ENCODE measurements around the gene PSEN2.
A peak's percentile ranks its signal among the peaks of the same experiment; 100 is the strongest.

Gene PSEN2

DNA sequence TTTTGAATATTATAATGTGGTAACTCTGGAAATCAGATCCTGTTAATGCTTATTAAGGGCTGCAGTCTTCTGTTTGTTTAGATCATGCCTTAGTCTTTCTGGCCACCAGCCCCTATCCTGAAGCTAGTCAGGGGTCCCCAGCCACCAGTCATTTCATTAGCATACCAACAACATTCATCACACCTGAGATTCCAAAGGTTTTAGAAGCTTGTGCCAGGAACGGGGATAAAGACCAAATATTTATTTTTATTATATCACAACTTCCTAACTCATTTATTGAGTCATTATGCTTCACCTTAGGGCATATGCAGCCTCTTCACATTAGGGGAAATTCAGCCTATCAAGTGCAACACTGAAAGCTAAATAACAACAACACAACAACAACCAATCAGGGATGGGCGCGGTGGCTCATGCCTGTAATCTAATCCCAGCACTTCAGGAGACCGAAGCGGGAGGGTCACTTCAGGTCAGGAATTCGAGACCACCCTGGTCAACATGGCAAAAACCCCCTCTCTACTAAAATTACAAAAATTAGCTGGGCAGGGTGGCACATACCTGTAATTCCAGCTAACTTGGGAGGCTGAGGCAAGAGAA is 2.9 kb upstream of the PSEN2 start:
- no peak for DNase-seq

- DNase-seq, result no peak
Observed at GRCh38 chr1:226868726-226869125, 1.7 kb upstream of the PSEN2 start.

DNA sequence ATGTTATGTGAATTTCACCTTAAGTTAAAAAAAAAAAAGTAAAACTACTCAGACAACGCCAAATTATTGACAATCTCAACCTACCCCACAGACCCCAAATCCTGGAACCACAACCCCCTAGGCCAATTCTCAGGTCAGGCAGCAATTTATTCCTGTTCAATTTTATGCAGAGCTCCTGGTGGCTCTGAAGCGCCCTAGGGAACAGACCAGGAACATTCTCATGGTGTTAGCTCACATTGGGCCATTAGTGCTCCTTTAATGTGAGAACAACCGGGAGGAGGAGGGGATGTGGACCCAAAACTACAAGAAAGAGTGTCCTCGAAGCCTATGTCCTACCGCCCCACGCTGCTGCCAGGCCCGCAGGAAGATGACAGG is 403 bp upstream of the PSEN2 start:
- peak; percentile 58 for DNase-seq

- peak; percentile 43 for DNase-seq
Observed at GRCh38 chr1:226871636-226872327, 1.4 kb downstream of the PSEN2 start.

DNA sequence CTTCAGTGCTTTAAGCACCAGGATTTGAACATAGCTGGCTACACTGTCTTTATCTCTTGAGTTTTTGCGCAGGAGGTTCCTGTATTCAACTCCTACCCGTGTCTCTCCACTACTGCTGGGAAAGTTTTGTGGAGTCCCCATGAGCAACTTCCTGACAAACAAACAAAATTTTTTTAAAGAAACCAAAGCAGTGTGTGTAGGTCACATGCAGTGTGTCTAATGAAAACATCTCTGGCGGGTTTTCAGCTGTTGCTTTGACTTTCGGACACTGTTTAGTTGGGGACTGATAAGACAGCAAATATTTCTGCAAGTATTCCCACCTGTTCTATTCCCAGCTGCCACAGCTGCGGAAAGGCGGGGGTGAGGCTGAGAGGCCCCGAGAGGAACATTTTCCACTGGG is 2.0 kb downstream of the PSEN2 start:
- no peak for DNase-seq

DNA sequence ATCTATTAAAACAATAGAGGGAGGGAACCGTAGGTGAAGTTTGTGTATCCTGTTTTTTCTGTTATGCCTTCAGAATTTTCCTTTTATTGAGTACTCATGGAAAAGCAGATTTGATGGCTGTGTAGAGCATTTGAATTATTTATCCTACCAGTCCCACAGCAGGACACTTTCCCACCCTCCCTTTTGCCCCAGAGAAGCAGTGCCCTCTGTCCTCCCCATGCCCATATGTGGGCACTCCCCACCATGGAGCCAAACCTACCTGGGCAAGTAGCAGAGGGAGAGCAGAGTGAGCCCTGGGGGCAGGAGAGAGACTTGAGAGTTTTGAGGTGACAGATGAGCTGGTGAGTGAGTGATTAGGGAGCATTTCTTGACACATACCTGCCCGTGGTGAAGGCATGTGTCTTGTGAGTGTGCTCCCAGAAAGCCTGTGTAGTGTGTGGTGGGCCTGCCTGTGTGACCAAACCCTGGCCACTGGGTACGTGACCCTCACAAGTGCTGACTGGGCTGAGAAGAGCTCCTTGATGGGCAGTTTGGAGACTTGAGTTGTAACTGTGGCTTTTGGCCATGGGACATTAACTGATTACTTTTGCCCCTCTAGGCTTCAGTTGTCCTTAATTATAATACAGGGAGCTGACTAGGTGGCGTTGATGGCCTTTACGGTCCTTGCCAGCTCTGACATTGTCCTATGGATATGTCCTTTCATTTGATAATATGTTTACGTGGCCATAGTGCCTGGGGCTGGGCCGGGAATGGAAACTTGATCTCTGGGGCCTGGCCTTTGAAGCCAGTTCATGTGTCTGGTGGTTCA is 3.6 kb downstream of the PSEN2 start:
- DNase-seq, result no peak

- DNase-seq, result no peak
Observed at GRCh38 chr1:226874579-226875425, 4.4 kb downstream of the PSEN2 start.

DNA sequence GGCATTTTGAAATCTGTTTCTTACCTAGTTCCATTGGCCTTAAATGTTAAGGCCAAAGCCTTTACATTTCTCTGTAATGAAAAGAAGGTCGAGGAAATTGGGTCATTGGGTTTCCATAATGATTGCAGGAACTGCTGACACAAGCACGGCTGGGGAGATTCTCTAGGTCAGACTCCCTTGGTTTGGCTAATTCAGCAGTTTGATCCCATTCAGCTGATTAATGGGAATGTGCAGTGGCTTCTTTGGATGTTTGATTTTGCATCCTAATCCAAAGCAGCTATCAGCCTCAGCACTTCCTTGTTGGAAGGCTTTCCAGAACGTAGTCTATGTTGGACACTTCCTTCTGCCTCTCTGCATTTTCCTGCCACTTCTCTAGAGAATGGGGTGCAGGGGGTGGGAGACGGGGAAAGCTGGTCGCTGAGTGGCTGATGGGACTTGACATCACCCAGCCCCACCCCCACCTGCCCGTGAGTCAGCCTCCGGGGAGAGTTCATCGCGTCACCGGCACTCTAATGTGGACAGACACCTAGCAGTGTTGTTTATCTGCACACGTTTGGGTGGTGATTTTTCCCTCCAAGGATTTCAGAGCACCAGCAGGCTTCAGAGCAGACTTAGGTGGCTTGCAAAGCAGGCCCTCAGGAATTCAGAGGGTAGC is 5.4 kb downstream of the PSEN2 start:
- DNase-seq, result no peak

GRCh38 chr1:226877669-226878068 is 7.3 kb downstream of the PSEN2 start:
- no peak for DNase-seq

- DNase-seq, result no peak
Observed at GRCh38 chr1:226880372-226881287, 10.2 kb downstream of the PSEN2 start.

- no peak for DNase-seq
Observed at GRCh38 chr1:226881515-226882185, 11.2 kb downstream of the PSEN2 start.

DNA sequence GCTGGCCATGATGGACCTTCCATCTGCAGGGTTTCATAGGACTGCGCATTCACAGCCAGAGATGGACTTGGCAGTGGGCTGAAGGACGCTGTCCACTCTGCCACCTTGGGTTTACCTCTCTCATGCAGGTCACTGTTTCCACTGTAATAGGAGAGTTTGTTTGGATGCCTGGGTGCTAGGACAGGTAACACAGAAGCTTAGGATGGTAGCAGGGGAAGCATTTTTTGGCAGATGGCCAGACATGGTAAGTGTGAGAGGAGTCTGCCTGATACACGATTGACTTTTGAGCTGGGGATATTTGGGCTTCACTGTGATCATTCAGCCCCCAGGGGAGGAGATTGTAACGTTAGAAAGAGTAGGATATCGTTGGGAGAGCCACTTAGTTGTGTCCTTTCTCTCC is 11.8 kb downstream of the PSEN2 start:
- DNase-seq, result peak; percentile 13

DNA sequence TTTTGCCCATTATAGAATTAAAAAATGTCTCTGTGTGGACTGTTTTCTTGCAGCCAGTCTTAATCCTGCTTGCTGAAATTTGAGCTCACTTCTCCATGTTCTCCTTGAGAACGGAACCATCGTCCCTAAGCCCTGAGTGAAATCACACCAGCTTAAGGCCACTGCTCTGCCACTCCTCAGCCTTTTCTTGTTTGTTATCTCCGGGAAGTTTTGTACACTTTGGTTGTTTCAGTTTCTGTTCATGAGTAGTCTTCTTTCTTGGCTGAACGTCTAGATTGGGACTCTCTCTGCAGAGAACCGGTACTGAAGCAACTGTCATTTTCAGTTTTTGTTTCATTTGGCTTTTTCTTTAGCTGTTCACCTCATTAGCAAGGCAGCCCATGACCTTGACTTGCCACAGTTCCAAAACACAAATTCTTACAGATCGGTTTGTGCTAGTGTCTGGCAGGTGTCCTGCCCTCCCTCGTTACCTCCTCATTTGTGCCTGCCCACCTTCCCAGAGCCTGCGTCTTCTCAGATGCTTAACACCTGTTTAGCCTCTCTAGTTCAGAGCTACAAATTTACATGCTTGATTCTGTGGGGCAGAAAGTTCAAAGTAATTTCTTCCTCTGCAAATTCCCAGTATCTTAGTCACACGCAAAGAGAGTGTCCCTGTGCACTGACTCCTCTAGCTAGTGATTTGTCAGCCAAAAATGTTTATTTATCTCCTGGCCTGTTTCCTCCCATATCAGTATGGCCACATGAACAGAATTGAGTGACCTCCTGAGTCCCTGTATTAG is 12.4 kb downstream of the PSEN2 start:
- no peak for DNase-seq

DNA sequence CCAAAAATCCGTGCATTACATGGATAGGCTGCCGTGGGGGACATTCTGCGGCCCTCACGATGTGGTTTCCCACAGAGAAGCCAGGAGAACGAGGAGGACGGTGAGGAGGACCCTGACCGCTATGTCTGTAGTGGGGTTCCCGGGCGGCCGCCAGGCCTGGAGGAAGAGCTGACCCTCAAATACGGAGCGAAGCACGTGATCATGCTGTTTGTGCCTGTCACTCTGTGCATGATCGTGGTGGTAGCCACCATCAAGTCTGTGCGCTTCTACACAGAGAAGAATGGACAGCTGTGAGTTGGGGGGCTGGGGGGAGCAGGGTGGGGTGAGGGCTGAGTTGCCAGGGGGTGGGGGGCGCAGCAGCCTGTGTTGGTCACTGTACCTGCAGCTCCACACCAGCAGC is 13.2 kb downstream of the PSEN2 start:
- no peak for DNase-seq

GRCh38 chr1:226884116-226884625 is 13.8 kb downstream of the PSEN2 start:
- DNase-seq, result no peak

GRCh38 chr1:226884966-226885820 is 14.8 kb downstream of the PSEN2 start:
- no peak for DNase-seq

DNA sequence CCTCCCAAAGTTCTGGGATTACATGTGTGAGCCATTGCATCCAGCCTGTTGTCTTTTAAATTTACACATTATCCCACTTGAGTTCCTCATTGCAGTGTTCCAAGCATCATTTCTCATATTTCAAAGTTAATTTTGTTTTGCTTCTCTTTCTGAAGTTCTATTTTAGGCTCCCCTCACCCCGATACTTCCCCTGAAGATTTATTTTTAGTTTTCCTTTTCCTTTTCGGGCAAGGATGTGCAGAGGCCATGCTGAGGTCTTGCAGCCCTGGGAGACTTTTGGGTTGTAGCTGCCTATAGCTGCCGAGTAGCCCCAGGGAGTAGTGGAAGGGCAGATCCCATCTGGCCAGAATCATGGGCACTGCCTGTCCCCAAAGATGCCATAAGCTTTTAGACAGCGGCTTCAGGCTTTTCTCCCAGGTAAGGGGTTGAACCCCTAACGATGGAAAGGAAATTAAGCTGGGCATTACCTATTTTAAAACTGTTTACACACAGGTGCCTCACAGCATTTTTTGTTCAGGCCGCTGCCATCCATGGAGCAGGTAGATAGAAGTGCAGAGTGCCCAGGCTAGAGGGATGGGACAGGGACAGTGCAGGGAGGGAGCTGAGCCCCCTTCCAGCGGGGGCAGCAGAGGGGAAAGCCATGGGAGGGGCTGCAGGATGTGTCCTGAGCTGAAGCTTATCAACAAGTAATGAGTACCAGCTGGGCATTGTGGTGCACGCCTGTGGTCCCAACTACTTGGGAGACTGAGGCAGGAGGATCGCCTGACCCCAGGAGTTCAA is 15.9 kb downstream of the PSEN2 start:
- DNase-seq, result no peak

GRCh38 chr1:226887006-226887405 is 16.6 kb downstream of the PSEN2 start:
- no peak for DNase-seq
